Testis (tissue), 2 donors: ENCODE results near the gene RAB13.

ENCODE experiments used
- CTCF ChIP-seq, 3 experiments: fragments of 450-650 bp in 2 of 3; fragments of 200-600 bp in 1 of 3; sonication (generic) in 1 of 3; IDR thresholded peaks; one replicate each; pipeline ENCODE4 v1.5.1; 2016 to 2019; ENCODE audit warnings: antibody characterized with exemption in 3 of 3, mild to moderate bottlenecking in 2 of 3, moderate library complexity in 1 of 3
- POLR2A ChIP-seq: fragments of 450-650 bp; IDR thresholded peaks from one replicate; pipeline ENCODE4 v1.6.1; 2017; ENCODE audit warnings: antibody characterized with exemption, mild to moderate bottlenecking, moderate library complexity

DNA sequence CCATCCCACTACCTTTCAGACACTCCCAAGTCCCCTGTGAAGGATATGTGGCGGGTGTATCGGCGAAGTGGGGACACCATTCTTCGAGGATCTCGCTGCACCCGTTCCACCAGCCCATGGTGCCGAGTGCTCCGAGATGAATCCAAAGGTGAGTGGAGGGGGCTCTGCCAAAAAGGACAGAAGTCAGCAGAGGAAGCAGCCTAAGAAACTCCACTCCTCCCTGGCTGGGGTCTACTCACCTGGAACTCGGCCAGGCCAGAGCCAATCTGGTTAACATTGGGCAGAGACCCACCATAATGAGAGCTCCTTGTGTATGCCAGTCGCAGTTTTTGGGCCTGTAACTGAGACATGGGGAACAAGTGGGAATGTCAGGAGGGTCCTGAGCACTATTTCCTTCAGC lies 31.3 kb downstream of the RAB13 start:
- TF ChIP-seq CTCF (IDR thresholded peaks at IDR 0.05): no peak
- TF ChIP-seq POLR2A: no peak
